ENCODE measurements around the gene KRTAP9-2.
"Not testable (repeated sequence)": the region's sequence is repeated elsewhere in the genome, so short reads cannot be mapped to it uniquely, and the experiment has no call there.

KRTAP9-2 gene

GRCh38 chr17:41237949-41238437, 11.5 kb downstream of the KRTAP9-2 start, which contains the start of gene KRTAP9-8:
Gene KRTAP9-8, plus strand, starts transcription at chr17:41237999. Its CDS starts 53 bp downstream, at chr17:41238052.
- not testable (repeated sequence) for DNase-seq

- DNase-seq = not testable (repeated sequence)
Observed at GRCh38 chr17:41246995-41247787, 20.7 kb downstream of the KRTAP9-2 start.

GRCh38 chr17:41249637-41250240, 23.3 kb downstream of the KRTAP9-2 start, which contains the start of gene KRTAP9-4:
Gene KRTAP9-4, plus strand, starts transcription at chr17:41249687. Its CDS starts 34 bp downstream, at chr17:41249721.
- DNase-seq = not testable (repeated sequence)

- no peak for DNase-seq
Observed at GRCh38 chr17:41251261-41251660, 24.8 kb downstream of the KRTAP9-2 start.

GRCh38 chr17:41254861-41255260, 28.4 kb downstream of the KRTAP9-2 start:
- no peak for DNase-seq

GRCh38 chr17:41255381-41256290, 29.2 kb downstream of the KRTAP9-2 start, which contains the start of gene KRTAP9-9:
Gene KRTAP9-9, plus strand, starts transcription at chr17:41255384.
- DNase-seq = not testable (repeated sequence)

- no peak for DNase-seq
Observed at GRCh38 chr17:41256291-41256685, 29.8 kb downstream of the KRTAP9-2 start.

GRCh38 chr17:41258406-41258805, 32.0 kb downstream of the KRTAP9-2 start:
- no peak for DNase-seq

GRCh38 chr17:41263212-41263611, 36.8 kb downstream of the KRTAP9-2 start:
- no peak for DNase-seq

GRCh38 chr17:41264599-41264998, 38.2 kb downstream of the KRTAP9-2 start:
- no peak for DNase-seq

GRCh38 chr17:41265078-41265477, 38.6 kb downstream of the KRTAP9-2 start, which contains the start of gene KRTAP9-6:
Gene KRTAP9-6, plus strand, starts transcription at chr17:41265378. Its CDS starts 0 bp downstream, at chr17:41265378.
- no peak for DNase-seq

GRCh38 chr17:41267711-41268110, 41.3 kb downstream of the KRTAP9-2 start:
- DNase-seq = no peak

GRCh38 chr17:41271323-41271722, 44.9 kb downstream of the KRTAP9-2 start:
- not testable (repeated sequence) for DNase-seq

- DNase-seq = no peak
Observed at GRCh38 chr17:41271858-41272257, 45.4 kb downstream of the KRTAP9-2 start.

GRCh38 chr17:41275648-41276190, 49.3 kb downstream of the KRTAP9-2 start, which contains the start of gene KRTAP9-7:
Gene KRTAP9-7, plus strand, starts transcription at chr17:41275698. Its CDS starts 0 bp downstream, at chr17:41275698.
- DNase-seq = not testable (repeated sequence)
